Adrenal gland (tissue), 5 donors: ENCODE measurements around the gene AP2M1.

Experiments
- POLR2A ChIP-seq, 2 donors: fragments of 450-650 bp; IDR thresholded peaks; one replicate each; pipeline ENCODE4 v1.6.1; 2017; ENCODE audit warnings: antibody characterized with exemption in 2 of 2, mild to moderate bottlenecking in 2 of 2, moderate library complexity in 1 of 2
- TF ChIP-seq, protein P1 (sequence below), 6 experiments: fragments of 450-650 bp in 4 of 6; fragments of 200-600 bp in 2 of 6; sonication (generic) in 1 of 6; IDR thresholded peaks; 1 replicate in 5 of 6; 2 replicates in 1 of 6; pipeline versions ENCODE4 v1.5.1 to v1.8.0; 2016 to 2021; ENCODE audit warnings: antibody characterized with exemption in 6 of 6, mild to moderate bottlenecking in 2 of 6, moderate library complexity in 1 of 6
- donor health status: DM: no; HTN: no; CAD: no.

DNA sequence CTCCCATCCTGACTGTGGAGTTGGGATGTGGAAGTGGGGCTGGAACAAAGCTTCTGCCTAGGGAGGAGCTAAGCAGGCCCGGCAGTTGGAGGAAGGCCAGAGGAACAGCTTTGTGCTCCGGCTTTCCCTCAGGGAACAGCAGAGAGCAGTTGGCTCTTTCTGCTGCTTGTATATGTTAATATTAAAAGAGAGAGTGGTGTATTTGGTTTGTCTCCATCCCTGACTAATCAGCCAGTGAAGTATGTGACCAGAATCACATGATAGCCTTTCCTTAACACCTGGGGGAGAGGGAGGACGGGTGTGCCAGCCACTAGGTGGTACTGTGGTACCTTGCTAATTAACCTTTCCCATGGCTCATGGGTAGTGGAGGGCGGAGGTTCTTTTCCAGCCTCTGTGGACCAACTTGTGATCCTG is 29.5 kb upstream of the AP2M1 start:
- TF ChIP-seq, protein P1, sequence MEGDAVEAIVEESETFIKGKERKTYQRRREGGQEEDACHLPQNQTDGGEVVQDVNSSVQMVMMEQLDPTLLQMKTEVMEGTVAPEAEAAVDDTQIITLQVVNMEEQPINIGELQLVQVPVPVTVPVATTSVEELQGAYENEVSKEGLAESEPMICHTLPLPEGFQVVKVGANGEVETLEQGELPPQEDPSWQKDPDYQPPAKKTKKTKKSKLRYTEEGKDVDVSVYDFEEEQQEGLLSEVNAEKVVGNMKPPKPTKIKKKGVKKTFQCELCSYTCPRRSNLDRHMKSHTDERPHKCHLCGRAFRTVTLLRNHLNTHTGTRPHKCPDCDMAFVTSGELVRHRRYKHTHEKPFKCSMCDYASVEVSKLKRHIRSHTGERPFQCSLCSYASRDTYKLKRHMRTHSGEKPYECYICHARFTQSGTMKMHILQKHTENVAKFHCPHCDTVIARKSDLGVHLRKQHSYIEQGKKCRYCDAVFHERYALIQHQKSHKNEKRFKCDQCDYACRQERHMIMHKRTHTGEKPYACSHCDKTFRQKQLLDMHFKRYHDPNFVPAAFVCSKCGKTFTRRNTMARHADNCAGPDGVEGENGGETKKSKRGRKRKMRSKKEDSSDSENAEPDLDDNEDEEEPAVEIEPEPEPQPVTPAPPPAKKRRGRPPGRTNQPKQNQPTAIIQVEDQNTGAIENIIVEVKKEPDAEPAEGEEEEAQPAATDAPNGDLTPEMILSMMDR (IDR thresholded peaks at IDR 0.05): peak in 5 of 6 experiments; percentile 37 to 56 (median 49)
- no peak for TF ChIP-seq POLR2A (IDR thresholded peaks at IDR 0.05)
